DND-41 (cell line): ENCODE data around the gene MIEF1.

ENCODE experiments used
- ATAC-seq: fragments of 200-7000 bp; cut with Tn5 transposase; 3 replicates; pipeline ENCODE4 v1.9.1; 2021; ENCODE audit warnings: low read depth; ENCODE audit not compliant: insufficient read depth
- DNase-seq: peaks from one replicate; pipeline ENCODE4 v3.0.0-alpha.2; 2020
- H2AFZ ChIP-seq: 2 replicates; pipeline ENCODE4 v1.6.0; 2012; ENCODE audit warnings: low read depth, low read length
- H3K27ac ChIP-seq: 2 replicates; pipeline ENCODE4 v1.5.1; 2012; ENCODE audit warnings: low read length, inconsistent platforms
- H3K27me3 ChIP-seq: fragments of 200-600 bp; sonication (generic); 2 replicates; pipeline ENCODE4 v1.6.0; 2012; ENCODE audit warnings: low read length, mild to moderate bottlenecking, inconsistent platforms; ENCODE audit not compliant: insufficient read depth, poor library complexity
- H3K36me3 ChIP-seq: 2 replicates; pipeline ENCODE4 v1.5.1; 2012; ENCODE audit warnings: low read length, inconsistent platforms; ENCODE audit not compliant: insufficient read depth
- H3K4me1 ChIP-seq: 2 replicates; pipeline ENCODE4 v1.5.1; 2012; ENCODE audit warnings: mild to moderate bottlenecking, low read length; ENCODE audit not compliant: insufficient read depth
- H3K4me2 ChIP-seq: 2 replicates; pipeline ENCODE4 v1.6.0; 2012; ENCODE audit warnings: mild to moderate bottlenecking, moderate library complexity, low read length, inconsistent platforms; ENCODE audit not compliant: insufficient read depth
- H3K4me3 ChIP-seq, 2 experiments: fragments of 200-600 bp in 1 of 2; shearing (Covaris generic) in 1 of 2; 2 replicates each; pipeline ENCODE4 v1.5.1; 2012 to 2016; ENCODE audit warnings: inconsistent platforms in 2 of 2, low read length in 2 of 2, mild to moderate bottlenecking in 2 of 2, low read depth in 1 of 2, moderate library complexity in 1 of 2
- H3K79me2 ChIP-seq: 2 replicates; pipeline ENCODE4 v1.6.0; 2012; ENCODE audit warnings: low read length, inconsistent platforms; ENCODE audit not compliant: insufficient read depth
- H3K9ac ChIP-seq: 2 replicates; pipeline ENCODE4 v1.6.0; 2012; ENCODE audit warnings: low read depth, mild to moderate bottlenecking, inconsistent platforms, low read length, moderate library complexity
- H3K9me3 ChIP-seq: 2 replicates; pipeline ENCODE4 v1.5.1; 2012; ENCODE audit warnings: low read length, moderate library complexity, mild to moderate bottlenecking, inconsistent platforms; ENCODE audit not compliant: insufficient read depth, severe bottlenecking
- H4K20me1 ChIP-seq: 2 replicates; pipeline ENCODE4 v1.6.0; 2012; ENCODE audit warnings: low read length; ENCODE audit not compliant: insufficient read depth
- EZH2 ChIP-seq: IDR thresholded peaks from 3 replicates; pipeline ENCODE4 v1.6.1; 2012; ENCODE audit warnings: borderline replicate concordance, low read depth, mild to moderate bottlenecking, moderate library complexity, low read length, inconsistent platforms; ENCODE audit not compliant: severe bottlenecking
- TF ChIP-seq, protein P1 (sequence below): IDR thresholded peaks from 2 replicates; pipeline ENCODE4 v1.5.1; 2012; ENCODE audit warnings: borderline replicate concordance, low read length, moderate library complexity, mild to moderate bottlenecking; ENCODE audit not compliant: poor library complexity, severe bottlenecking; ENCODE audit errors: extremely low read depth

The MIEF1 gene

DNA sequence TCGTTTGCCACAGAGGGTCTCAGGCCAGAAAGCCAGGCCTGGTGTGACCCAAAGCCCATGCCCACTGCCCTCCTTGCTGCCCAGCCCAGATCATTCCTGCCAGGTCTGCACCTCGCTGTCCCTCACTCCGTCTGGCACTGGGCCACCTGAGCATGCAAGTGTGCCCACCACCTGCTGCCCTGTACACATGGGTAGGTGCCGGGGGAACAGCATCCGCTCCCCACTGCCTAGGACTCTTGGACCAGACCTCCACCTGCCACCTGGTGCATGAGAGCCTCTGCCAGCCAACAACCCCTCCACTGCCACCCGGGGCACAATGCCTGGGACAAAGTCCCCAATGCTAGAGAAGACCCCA is 32.8 kb upstream of the MIEF1 start:
- Histone ChIP-seq H3K9me3 (no peaks in the 10 kb centered on the region), H3K36me3 (no peaks in the 10 kb centered on the region), H3K4me1 (no peaks in the 10 kb centered on the region; the same call in 1 of the 2 replicates), H3K4me3 (no peak overlapping the region), H3K9ac (no peak overlapping the region), H3K4me2 (no peak overlapping the region), H3K27me3 (no peaks in the 10 kb centered on the region), H3K79me2 (no peaks in the 10 kb centered on the region), H2AFZ (no peak overlapping the region), H4K20me1 (no peaks in the 10 kb centered on the region), H3K27ac (no peak overlapping the region)
- DNase-seq, result no peak
- TF ChIP-seq, protein P1, sequence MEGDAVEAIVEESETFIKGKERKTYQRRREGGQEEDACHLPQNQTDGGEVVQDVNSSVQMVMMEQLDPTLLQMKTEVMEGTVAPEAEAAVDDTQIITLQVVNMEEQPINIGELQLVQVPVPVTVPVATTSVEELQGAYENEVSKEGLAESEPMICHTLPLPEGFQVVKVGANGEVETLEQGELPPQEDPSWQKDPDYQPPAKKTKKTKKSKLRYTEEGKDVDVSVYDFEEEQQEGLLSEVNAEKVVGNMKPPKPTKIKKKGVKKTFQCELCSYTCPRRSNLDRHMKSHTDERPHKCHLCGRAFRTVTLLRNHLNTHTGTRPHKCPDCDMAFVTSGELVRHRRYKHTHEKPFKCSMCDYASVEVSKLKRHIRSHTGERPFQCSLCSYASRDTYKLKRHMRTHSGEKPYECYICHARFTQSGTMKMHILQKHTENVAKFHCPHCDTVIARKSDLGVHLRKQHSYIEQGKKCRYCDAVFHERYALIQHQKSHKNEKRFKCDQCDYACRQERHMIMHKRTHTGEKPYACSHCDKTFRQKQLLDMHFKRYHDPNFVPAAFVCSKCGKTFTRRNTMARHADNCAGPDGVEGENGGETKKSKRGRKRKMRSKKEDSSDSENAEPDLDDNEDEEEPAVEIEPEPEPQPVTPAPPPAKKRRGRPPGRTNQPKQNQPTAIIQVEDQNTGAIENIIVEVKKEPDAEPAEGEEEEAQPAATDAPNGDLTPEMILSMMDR, result no peak
- no peak for TF ChIP-seq EZH2
- ATAC-seq, result no peak

DNA sequence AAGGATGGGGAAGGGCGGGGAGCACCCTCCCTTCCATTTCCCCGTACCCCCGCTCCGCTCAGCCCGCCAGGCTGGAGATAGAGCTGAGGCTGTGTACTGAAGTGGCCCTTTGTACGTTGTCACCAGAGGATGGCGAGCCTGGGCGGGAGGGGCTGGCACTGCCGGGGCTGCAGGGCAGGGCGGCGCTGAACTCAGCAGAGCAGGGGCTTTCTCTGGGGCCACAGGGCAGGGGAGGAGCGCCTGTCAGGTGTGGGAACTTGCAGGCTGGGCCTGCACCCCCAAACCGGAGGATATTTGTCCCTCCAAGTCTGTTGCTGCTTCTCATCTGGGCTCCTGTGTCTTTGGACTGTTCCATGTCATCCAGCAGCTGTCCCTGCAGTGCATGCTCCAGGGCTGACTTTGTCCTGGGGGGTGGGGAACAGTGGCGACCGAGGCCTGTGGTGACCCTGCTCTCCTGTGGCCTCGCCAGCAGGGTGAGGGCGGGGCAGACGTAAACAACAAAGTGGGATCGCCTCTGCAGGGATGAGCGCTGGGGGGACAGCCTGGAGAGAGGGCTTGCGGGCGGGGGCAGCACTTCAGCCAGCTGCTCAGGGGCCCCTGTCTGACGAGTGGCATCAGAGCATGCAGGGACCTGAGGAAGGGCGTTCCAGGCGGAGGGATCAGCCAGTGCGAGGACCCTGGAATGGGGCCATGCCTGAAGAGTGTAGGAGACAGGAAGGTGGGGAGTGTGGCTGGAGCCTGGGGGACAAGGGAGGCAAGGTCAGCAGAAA is 32.2 kb upstream of the MIEF1 start:
- H3K4me2 ChIP-seq, result no peak overlapping the region
- no peaks in the 10 kb centered on the region for H3K9me3 ChIP-seq
- H4K20me1 ChIP-seq, result no peaks in the 10 kb centered on the region
- H2AFZ ChIP-seq, result no peak overlapping the region
- no peak for ATAC-seq
- TF ChIP-seq EZH2, result no peak
- TF ChIP-seq, protein P1, result no peak
- no peaks in the 10 kb centered on the region for H3K36me3 ChIP-seq
- H3K27ac ChIP-seq, result no peak overlapping the region
- H3K9ac ChIP-seq, result no peak overlapping the region
- H3K79me2 ChIP-seq, result no peaks in the 10 kb centered on the region
- DNase-seq, result no peak
- peaks cover 3% of the 10 kb centered on the region for H3K27me3 ChIP-seq
- H3K4me3 ChIP-seq, result no peak overlapping the region
- no peaks in the 10 kb centered on the region; the same call in 1 of the 2 replicates for H3K4me1 ChIP-seq

DNA sequence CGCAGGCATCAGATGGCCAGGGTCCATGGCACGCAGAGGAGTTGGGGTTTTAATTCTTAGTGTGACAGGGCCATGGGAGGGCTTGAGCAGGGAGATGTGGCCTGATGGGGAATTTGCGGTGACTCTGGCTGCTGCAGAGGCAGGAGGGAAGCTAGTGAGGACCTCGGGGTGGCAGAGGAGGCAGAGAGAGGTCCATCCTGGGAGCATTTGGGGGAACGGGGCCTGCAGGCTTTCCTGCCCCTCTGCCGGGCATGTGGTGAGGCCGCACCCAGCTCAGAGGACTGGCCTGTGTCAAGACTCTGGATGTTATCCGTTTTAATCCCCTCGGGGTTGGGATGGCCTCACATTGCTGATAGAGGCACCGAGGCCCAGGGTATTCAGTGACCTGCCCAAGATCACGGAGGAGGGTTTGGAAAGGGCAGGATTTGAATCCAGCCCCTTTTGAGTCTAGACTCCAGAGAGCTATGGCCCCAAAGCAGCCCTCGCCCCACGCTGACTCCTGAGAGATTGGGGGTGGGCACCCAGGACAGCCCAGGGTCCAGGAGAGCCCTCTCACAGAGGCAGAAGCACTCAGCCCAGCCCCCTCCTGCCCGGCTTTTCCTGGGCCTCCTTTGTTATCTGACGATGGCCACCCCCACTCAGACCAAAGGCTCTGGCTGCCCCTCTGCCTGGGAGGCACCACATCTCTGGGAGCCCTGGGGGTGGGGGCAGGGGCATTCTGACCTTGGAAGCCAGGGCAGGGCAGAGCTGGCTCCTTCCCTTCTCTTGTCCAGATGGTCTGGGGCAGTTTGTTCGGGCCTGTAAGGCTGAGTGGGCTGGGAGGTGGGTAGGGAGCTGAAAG is 31.4 kb upstream of the MIEF1 start:
- Histone ChIP-seq H4K20me1 (no peaks in the 10 kb centered on the region), H3K9me3 (no peaks in the 10 kb centered on the region), H3K79me2 (no peaks in the 10 kb centered on the region), H3K27me3 (peaks cover 3% of the 10 kb centered on the region), H3K27ac (no peak overlapping the region), H3K36me3 (no peaks in the 10 kb centered on the region), H3K4me1 (no peaks in the 10 kb centered on the region; the same call in 1 of the 2 replicates), H2AFZ (no peak overlapping the region), H3K4me2 (no peak overlapping the region), H3K9ac (no peak overlapping the region), H3K4me3 (no peak overlapping the region)
- TF ChIP-seq EZH2, result no peak
- TF ChIP-seq, protein P1, result no peak
- ATAC-seq (no peak), DNase-seq (no peak)
